SHP77 (cell line): ENCODE data around the gene GMDS.
"Not testable (repeated sequence)": the region's sequence is repeated elsewhere in the genome, so short reads cannot be mapped to it uniquely, and the experiment has no call there.

Experiments used
- DNase-seq, 2 experiments: peaks; one replicate each; lab custom pipeline; 2025; lab: John Stamatoyannopoulos, UW

GMDS gene

DNA sequence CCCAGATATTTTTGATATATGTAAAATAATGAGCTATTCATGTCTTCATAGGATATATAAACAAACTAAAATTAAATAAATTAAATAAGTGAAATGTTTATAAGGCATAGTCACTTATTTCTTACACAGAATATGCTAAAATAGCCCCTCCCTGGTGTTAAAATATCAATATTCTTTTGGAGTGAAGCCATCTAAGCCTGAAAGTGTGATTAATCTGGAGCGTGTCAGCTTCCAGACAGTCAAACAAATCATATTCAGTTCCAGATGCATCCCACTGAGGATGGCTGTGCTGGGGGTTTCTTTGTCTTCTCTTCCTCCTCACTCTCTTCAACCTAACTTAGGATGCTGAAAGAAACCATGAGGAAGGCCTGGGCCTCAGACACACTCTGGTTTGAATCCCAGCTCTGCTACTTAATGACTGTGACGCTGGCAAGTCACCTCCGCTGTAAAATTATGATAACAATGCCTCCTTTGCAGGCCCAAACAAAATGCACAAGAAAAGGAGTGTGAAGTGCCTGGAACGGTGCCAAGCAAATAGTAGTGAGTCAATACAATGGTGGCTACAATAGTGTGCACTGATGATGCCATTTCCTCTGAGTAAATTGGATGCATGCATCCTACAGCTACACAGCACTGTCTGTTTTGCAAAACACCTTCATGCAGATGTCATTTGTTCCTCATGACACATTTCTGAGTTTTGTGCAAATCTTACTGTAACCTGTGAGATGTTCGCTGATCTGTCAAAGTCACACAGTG is 474.3 kb downstream of the GMDS start:
- peak; percentile 75 to 83 for DNase-seq

DNA sequence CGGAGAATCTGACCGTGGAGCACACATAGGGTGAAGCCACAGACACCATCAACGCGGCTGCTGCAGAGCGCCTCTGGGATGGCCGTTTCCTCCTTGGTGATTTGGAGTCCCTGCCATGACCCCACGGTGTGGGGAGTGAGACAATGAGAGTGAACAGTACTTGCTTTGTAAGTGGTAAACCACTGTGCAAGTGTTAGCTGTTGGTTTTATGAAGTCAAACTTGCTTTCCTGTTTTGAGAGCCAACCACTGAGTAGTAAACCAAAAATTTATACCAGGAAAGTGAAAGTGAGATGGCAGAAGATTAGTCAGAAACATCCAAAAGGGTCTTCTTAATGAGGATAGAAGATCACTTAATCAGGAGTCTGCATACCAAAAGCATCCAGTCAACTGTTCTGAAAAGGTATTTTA is 475.0 kb downstream of the GMDS start:
- no peak for DNase-seq

- peak in 1 of 2 experiments; percentile 13 for DNase-seq
Measured at GRCh38 chr6:1767481-1768246, 477.7 kb downstream of the GMDS start.

GRCh38 chr6:1766654-1767053 is 478.8 kb downstream of the GMDS start:
- peak in 1 of 2 experiments; percentile 25 for DNase-seq

- DNase-seq, result no peak
Measured at GRCh38 chr6:1765160-1765903, 480.1 kb downstream of the GMDS start.

DNA sequence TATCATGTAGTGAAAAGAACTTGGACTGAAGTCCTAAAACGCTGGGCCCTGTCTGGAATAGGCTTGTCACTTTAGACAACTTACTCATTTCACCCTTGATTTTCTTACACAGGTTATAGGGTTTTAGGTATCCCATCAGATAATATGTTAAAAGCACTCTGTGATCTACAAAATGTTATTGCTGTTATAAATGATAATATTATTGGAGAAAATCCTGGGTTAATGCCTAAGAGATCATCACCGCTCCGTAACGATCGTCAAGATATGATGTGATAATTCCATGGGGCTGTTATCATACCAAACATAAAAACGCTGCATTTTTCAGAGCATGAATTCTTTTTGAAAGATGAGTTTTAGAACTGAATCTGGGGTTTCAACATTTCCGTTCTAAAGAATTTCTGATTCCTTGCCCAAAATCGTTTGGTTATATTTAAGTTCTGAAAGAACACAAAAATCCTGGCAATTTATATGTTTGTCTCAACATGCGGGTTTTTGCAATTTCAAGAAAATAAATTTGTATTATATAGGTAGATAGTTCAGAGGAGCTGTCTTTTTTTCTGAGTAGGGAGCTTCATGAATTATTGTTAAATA is 480.9 kb downstream of the GMDS start:
- DNase-seq, result no peak

- DNase-seq, result no peak
Measured at GRCh38 chr6:1763404-1763803, 482.0 kb downstream of the GMDS start.

DNA sequence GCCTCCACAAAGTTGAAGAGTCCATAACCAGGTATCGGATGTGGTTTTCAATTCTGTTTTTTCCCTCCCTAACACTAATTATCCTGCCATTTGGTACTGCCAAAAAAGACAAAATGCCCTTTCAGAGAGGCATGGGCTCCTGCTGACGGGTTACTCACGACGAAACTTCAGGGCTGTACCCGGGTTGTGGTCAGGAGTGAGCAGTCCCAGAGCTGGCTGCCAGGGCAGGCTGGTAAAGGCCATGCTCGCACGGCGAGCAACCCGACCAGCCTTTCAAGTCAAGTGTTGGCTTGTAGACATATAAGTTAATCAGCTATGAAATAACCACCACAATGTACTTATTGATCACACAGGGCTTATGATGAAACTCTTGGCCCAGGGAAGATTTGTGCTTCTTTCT is 483.2 kb downstream of the GMDS start:
- DNase-seq, result no peak

DNA sequence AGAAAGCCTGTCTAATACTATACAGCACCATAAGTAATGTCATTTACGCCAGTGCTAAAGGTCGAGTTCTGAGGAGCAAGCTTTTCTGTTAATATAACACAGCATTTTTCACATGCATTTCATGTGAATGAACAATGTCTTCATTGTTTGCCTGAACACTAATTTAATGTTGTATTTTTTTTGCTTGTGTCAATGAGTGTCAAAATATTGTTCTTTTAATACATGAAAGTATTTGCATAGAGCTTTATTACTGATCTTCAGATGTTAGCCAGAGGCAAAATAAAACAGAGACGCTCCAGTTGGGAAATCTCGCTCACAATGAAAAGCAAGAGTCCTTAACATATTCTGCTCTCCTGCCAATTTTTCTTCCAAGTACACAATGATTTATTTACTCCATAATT is 483.9 kb downstream of the GMDS start:
- DNase-seq, result no peak

GRCh38 chr6:1760876-1761275 is 484.5 kb downstream of the GMDS start:
- no peak for DNase-seq

DNA sequence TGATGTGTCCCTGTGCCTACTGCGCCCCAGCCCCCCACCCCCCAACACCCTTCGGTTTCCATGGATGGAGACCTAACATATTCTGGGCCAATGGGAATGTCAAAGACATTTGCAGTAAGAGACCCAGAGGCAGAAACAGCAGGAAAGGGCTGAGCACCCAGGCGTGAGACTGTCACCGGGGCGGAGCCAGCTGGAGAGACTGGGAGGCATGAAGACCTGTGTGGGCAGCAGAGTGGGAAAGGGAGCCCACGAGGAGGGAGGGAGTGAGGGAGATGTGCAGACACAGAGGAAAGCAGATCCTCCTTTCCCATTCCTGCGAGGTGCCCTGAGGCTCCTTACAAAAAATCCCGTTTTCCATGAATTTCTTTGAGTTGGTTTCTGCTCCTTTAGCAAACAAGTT is 485.5 kb downstream of the GMDS start:
- DNase-seq, result no peak

GRCh38 chr6:1758076-1758679 is 487.2 kb downstream of the GMDS start:
- DNase-seq, result no peak

DNA sequence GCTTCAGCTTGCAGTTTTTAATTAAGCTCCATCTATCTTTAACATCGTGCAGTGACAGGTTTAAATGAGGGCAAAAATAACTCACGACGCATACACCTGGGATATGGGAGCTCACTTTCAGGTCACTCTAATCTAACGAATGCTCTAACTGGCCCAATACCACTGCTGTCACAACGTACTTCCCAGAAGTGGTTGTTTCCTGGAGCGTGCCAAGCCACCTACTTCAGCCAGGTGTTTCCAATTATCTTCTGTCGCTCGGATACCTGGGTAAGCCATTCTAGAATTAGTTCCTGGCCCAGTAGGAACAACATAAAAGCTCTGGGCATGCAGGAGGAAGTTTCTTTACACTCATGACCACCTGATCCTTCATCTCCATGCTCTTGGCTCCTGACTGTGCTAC is 488.3 kb downstream of the GMDS start:
- peak; percentile 68 to 69 for DNase-seq

- DNase-seq, result peak; percentile 46 to 62
Measured at GRCh38 chr6:1756472-1757129, 488.8 kb downstream of the GMDS start.

DNA sequence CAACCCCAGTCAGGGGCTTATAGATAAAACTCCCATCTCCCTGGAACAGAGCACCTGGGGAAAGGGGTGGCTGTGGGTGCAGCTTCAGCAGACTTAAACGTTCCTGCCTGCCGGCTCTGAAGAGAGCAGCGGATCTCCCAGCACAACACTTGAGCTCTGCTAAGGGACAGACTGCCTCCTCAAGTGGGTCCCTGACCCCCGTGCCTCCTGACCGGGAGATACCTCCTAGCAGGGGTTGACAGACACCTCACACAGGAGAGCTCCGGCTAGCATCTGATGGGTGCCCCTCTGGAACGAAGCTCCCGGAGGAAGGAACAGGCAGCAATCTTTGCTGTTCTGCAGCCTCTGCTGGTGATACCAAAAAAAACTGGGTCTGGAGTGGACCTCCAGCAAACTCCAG is 494.3 kb downstream of the GMDS start:
- DNase-seq, result not testable (repeated sequence)

- DNase-seq, result no peak
Measured at GRCh38 chr6:1749041-1749440, 496.4 kb downstream of the GMDS start.

- no peak for DNase-seq
Measured at GRCh38 chr6:1747531-1747930, 497.9 kb downstream of the GMDS start.

GRCh38 chr6:1747003-1747402 is 498.4 kb downstream of the GMDS start:
- DNase-seq, result no peak

DNA sequence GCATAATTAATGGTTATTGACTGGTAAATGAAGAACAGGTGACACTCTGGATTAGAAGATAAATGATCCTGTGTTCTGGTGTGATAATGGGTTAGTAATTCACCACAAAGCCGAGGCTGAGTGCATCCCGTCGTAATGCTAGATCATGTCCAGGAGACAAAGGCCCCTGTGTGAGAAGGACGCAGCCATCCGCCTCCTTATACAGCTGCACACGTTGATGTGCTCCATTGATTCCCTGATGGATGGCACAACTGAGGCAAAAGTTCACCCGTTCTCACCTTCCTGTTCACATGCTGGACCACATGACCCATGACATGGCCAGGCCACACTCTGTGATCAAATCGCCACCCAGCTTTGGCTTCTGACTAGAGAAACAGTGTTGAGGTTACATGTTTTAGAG is 499.6 kb downstream of the GMDS start:
- no peak for DNase-seq

GRCh38 chr6:1744543-1744942 is 500.9 kb downstream of the GMDS start:
- no peak for DNase-seq

GRCh38 chr6:1739680-1740079 is 505.7 kb downstream of the GMDS start:
- no peak for DNase-seq
